Small intestine (tissue), 7 donors: ENCODE measurements around the gene BRIP1. TPM values are rescaled to one million over a fixed set of nuclear protein-coding genes. Genes with fewer than 3 reads are reported as not detected.
A peak's percentile ranks its signal among the peaks of the same experiment; 100 is the strongest.
"Not testable (repeated sequence)": the region's sequence is repeated elsewhere in the genome, so short reads cannot be mapped to it uniquely, and the experiment has no call there.

Experiments
- DNase-seq, 2 donors: peaks; one replicate each; pipeline versions ENCODE4 v3.0.0 to v3.0.0-alpha.2; 2013
- FAIRE-seq: peaks from 2 replicates; lab custom pipeline; 2012; peaks lifted over from hg19 to GRCh38; lab: Jason Lieb, UNC
- H3K27ac ChIP-seq, 3 donors: one replicate each; pipeline ENCODE4 v1.5.1; 2013; ENCODE audit warnings: low read length in 2 of 3, mild to moderate bottlenecking in 2 of 3, control low read depth in 1 of 3, inconsistent platforms in 1 of 3, low read depth in 1 of 3, moderate library complexity in 1 of 3
- H3K27me3 ChIP-seq, 3 donors: one replicate each; pipeline ENCODE4 v1.6.1; 2013; ENCODE audit warnings: low read length in 3 of 3, inconsistent platforms in 1 of 3; ENCODE audit not compliant: control insufficient read depth in 3 of 3, insufficient read depth in 3 of 3
- H3K36me3 ChIP-seq, 3 donors: one replicate each; pipeline ENCODE4 v1.6.1; 2013; ENCODE audit warnings: low read length in 3 of 3, inconsistent platforms in 1 of 3, low read depth in 1 of 3, mild to moderate bottlenecking in 1 of 3, moderate library complexity in 1 of 3; ENCODE audit not compliant: control insufficient read depth in 3 of 3, insufficient read depth in 2 of 3
- H3K4me1 ChIP-seq, 3 donors: one replicate each; pipeline ENCODE4 v1.6.1; 2013; ENCODE audit warnings: low read length in 2 of 3, inconsistent platforms in 1 of 3, low read depth in 1 of 3, mild to moderate bottlenecking in 1 of 3, moderate library complexity in 1 of 3; ENCODE audit not compliant: control insufficient read depth in 3 of 3, insufficient read depth in 2 of 3
- H3K4me3 ChIP-seq, 3 donors: one replicate each; pipeline ENCODE4 v1.5.1; 2013; ENCODE audit warnings: low read length in 3 of 3, control low read depth in 1 of 3, inconsistent platforms in 1 of 3, low read depth in 1 of 3, mild to moderate bottlenecking in 1 of 3, moderate library complexity in 1 of 3
- H3K9me3 ChIP-seq, 2 donors: one replicate each; pipeline ENCODE4 v1.6.1; 2013; ENCODE audit warnings: low read depth in 1 of 2, low read length in 1 of 2; ENCODE audit not compliant: control insufficient read depth in 2 of 2, insufficient read depth in 1 of 2
- WGBS, 3 donors: extraction: QIAGEN DNeasy Blood & Tissue Kit; methylation state at CpG; one replicate each; pipeline ENCODE4 v1.1.7; 2013; 5-methylcytosine and 5-hydroxymethylcytosine counted together
- polyA plus RNA-seq, 4 donors: library from polyadenylated mRNA; stranded (reverse) in 3 of 4; unstranded in 1 of 4; fragments of 200-250 nt in 3 of 4; fragments of 120-200 nt in 1 of 4; gene quantifications; one replicate each; pipeline versions ENCODE4 v1.2.1 to v1.2.3, GENCODE V29; 2013
- donor health status: healthy with polysubstance abuse.
- donor health status: control.
- donor health status: control.
- donor health status: Bipolar disorder and iron deficiency.
- donor health status: healthy.

BRIP1 gene
- polyA plus RNA-seq, 4 donors, result 0.27 to 6.4 (median 1.3) TPM

DNA sequence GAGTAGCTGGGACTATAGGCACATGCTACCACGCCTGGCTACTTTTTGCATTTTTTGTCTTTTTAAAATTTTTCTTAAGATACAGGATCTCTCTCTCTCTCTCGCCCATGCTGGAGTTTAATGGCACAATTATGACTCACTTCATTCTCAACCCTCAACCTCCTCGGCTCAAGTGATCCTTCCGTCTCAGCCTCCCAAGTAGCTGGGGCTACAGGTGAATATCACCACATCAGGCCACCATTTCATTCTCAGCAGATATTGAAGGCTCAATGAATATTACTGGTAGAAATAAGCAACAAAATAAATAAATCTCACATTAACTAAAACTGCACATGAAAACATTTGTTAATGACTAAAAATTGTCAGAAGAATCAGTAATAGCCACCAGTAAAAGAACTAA is 41.7 kb downstream of the BRIP1 start:
- DNase-seq (no peak), FAIRE-seq (no peak)
- H3K4me1 ChIP-seq, result no peaks in the 10 kb centered on the region
- peaks cover 0 to 8% (median 0%) of the 10 kb centered on the region in 3 donors for H3K36me3 ChIP-seq
- H3K27ac ChIP-seq, result no peak overlapping the region
- no peaks in the 10 kb centered on the region for H3K27me3 ChIP-seq
- H3K9me3 ChIP-seq, result peaks cover 0 to 12% of the 10 kb centered on the region in 2 donors
- WGBS, 3 donors, result 94 to 99% (median 96%) methylated on average over 4 of the region's 4 CpGs
- H3K4me3 ChIP-seq, result no peak overlapping the region

DNA sequence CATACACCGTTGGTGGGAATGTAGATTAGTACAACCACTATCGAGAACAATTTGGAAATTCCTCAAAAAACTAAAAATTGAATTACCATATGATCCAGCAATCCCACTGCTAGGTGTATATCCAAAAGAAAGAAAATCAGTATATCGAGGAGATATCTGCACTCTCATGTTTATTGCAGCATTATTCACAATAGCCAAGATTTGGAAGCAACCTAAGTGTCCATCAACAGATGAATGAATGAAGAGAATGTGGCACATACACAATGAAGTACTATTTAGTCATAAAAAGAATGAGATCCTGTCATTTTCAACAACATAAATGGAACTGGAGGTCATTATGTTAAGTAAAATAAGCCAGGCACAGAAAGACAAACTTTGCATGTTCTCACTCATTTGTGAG is 44.1 kb downstream of the BRIP1 start:
- not testable (repeated sequence) for FAIRE-seq, DNase-seq, H3K27ac ChIP-seq, H3K27me3 ChIP-seq, H3K4me1 ChIP-seq, H3K4me3 ChIP-seq, H3K36me3 ChIP-seq
- WGBS, 3 donors, result 95 to 99% (median 96%) methylated on average over 3 of the region's 3 CpGs
- peaks cover 0 to 12% of the 10 kb centered on the region in 2 donors for H3K9me3 ChIP-seq

DNA sequence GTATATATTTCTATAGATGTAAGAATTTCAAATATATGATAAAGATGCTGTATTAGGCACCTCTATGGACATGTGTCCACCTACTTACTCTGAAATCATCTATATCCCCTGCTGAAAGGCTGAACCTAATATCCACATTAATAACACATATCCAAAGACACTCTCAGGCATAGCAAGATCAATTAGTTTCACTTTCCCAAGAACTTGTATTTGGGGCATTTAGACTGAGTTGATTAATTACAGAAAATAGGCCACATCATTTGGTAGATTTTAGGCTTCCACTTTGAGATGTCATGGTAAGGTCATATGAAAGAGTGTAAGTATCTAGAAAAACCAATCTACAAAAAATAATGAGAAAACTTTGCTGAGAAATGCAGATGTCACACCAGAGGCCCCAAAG is 45.1 kb downstream of the BRIP1 start:
- Histone ChIP-seq H3K27ac (no peak overlapping the region), H3K27me3 (no peaks in the 10 kb centered on the region), H3K36me3 (peaks cover 0 to 8% (median 0%) of the 10 kb centered on the region in 3 donors), H3K4me3 (no peak overlapping the region), H3K9me3 (peaks cover 0 to 12% of the 10 kb centered on the region in 2 donors), H3K4me1 (no peaks in the 10 kb centered on the region)
- DNase-seq (no peak), FAIRE-seq (no peak)

DNA sequence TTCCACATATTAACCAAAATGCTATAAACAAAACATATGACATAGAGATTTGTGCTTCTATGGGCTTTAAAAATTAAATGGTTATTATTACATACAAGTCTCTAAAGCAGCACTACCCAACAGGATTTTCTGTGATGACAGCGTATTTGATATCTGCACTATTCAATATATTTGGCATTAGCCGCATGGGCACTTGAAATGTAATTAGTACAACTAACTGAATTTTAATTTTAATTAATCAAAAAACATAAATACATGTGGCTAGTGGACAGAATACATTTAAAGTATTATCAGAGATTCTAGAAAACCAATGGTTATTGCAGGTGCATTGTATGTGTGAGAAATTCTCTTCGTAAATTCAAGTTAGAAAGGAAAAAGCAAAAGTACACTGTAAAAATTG is 45.9 kb downstream of the BRIP1 start:
- WGBS, 3 donors, result 98 to 99% (median 98%) methylated on average over 3 of the region's 3 CpGs
- peaks cover 0 to 12% of the 10 kb centered on the region in 2 donors for H3K9me3 ChIP-seq
- H3K4me3 ChIP-seq, result no peak overlapping the region
- FAIRE-seq (no peak), DNase-seq (no peak)
- peaks cover 0 to 8% (median 0%) of the 10 kb centered on the region in 3 donors for H3K36me3 ChIP-seq
- H3K27me3 ChIP-seq, result no peaks in the 10 kb centered on the region
- no peak overlapping the region for H3K27ac ChIP-seq
- no peaks in the 10 kb centered on the region for H3K4me1 ChIP-seq

DNA sequence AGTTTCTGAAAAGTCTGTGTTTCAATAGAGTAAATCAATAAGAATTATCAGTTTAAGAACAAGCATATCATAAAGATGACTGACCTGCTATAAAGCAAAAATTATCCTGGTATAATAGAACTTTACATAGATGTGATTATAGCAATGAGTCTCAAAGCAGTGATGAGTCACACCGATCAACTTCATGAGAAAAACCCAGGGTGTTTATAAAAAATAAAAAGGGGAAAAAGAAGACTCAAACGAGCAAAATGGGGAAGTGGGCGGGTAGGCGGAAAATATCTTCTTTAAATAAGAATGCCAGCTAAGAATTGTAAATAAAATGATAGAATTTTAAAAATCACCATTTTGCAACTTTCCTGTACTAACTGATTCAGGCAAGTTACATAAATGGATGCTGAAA is 46.8 kb downstream of the BRIP1 start:
- H3K36me3 ChIP-seq, result peaks cover 0 to 6% (median 0%) of the 10 kb centered on the region in 3 donors
- DNase-seq (no peak), FAIRE-seq (no peak)
- WGBS, 3 donors, result 60 to 69% (median 63%) methylated on average over 4 of the region's 4 CpGs
- no peaks in the 10 kb centered on the region for H3K4me1 ChIP-seq
- H3K27me3 ChIP-seq, result no peaks in the 10 kb centered on the region
- no peak overlapping the region for H3K27ac ChIP-seq
- H3K4me3 ChIP-seq, result no peak overlapping the region
- H3K9me3 ChIP-seq, result peaks cover 0 to 10% of the 10 kb centered on the region in 2 donors

DNA sequence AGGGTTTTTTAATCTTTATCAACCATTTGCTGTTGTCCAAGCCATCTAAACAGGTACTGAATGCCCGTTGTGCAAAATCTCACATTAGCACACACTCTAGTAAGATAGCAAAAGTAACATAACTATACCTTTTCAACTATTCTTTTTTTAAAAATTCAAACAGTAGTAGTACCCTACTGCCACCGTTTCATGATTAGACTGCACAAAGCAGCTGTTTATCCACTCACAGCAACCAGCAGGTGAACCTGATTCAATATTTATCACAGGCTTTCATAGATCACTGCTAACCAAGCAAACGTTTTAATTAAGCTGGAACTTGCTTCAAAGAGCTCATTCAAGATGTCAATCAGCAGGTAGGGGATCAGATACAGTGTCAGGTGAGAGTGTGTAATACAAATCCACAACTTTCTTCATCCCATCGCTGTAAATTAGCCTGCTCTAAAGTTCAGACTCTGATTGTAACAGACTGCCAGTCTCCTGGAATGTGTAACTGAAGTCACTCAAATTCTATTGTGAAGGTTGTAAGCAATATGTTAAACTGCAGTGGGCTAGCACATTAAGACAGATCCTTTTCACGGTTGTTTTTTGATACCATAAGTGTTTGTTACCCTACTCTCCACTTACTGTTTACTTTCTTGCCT is 47.3 kb downstream of the BRIP1 start:
- WGBS, 3 donors, result 40 to 55% (median 40%) methylated on average over 5 of the region's 5 CpGs
- FAIRE-seq, result no peak
- Histone ChIP-seq H3K27ac (no peak overlapping the region), H3K27me3 (no peaks in the 10 kb centered on the region), H3K9me3 (peaks cover 0 to 5% of the 10 kb centered on the region in 2 donors), H3K36me3 (peaks cover 0 to 8% (median 0%) of the 10 kb centered on the region in 3 donors), H3K4me1 (no peaks in the 10 kb centered on the region), H3K4me3 (no peak overlapping the region)
- peak in 1 of 2 donors; percentile 40 for DNase-seq

DNA sequence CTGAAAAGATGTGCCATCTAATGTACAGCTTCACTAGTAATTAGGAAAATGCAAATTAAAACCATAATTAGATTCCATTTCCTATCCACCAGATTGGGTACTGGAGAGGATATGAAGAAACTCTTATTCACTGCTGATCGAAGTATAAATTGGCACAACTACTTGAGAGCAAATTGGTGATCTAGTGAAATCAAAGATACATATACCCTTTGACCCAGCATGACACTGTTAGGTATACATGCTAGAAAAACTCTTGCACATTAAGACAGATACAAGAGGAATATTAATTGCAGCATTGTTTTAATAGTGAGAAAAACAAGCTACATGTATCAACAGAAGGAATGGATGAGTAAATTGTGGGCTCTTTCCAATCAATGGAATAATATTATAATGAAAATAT is 48.8 kb downstream of the BRIP1 start:
- Histone ChIP-seq H3K4me1 (no peaks in the 10 kb centered on the region), H3K27me3 (no peaks in the 10 kb centered on the region), H3K9me3 (no peaks in the 10 kb centered on the region), H3K27ac (no peak overlapping the region), H3K36me3 (peaks cover 0 to 3% (median 0%) of the 10 kb centered on the region in 3 donors), H3K4me3 (no peak overlapping the region)
- FAIRE-seq, result no peak
- WGBS, 3 donors, result 87 to 92% (median 88%) methylated on average over 1 of the region's 1 CpG
- no peak for DNase-seq

DNA sequence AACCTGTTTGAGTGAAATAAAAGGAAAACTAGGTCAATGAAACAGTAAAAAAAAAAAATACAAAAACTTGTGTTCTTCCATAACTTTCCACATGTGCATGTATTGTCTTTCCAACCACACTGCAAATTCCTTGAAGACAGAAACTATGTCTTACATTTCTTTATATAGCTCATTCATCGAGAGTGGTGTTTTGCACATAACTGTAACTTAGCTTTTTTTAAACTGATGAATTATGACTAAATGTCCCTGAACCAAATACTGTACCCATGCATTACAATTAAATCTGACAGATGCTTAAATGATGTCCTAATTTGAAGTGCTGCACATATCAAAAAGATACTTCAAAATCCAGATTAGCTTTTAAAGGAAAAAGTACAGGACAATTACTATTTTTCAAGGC is 50.1 kb downstream of the BRIP1 start:
- H3K4me1 ChIP-seq, result no peaks in the 10 kb centered on the region
- no peak overlapping the region for H3K27ac ChIP-seq
- H3K27me3 ChIP-seq, result no peaks in the 10 kb centered on the region
- peaks cover 0 to 3% (median 0%) of the 10 kb centered on the region in 3 donors for H3K36me3 ChIP-seq
- no peaks in the 10 kb centered on the region for H3K9me3 ChIP-seq
- DNase-seq, result no peak
- FAIRE-seq, result no peak
- 86 to 90% (median 87%) methylated on average over 1 of the region's 1 CpG for WGBS, 3 donors
- H3K4me3 ChIP-seq, result no peak overlapping the region

DNA sequence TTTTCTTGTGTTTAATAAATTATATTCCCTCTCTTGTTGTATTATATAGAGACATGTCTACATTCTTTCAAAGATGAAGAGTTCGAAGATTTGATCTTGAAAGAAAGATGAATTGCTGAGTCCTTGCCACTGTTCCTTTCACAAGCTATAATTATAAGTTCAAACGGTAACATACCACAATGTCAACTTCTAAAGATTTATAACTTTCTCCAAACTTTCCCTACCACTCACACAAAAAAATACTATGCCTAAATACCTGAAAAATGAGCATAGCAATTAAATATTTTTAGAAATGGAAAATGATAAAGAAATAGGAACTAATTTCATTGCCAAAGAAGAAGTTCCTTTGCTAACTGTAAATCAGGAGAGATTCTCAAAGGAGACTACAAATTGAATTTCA is 50.6 kb downstream of the BRIP1 start:
- H3K4me3 ChIP-seq, result no peak overlapping the region
- no peak for FAIRE-seq

More for the DNA sequence above, 50.6 kb downstream of the BRIP1 start:
- H3K27me3 ChIP-seq, result no peaks in the 10 kb centered on the region
- H3K27ac ChIP-seq, result no peak overlapping the region
- DNase-seq, result no peak
- 80 to 87% (median 85%) methylated on average over 2 of the region's 2 CpGs for WGBS, 3 donors
- H3K4me1 ChIP-seq, result no peaks in the 10 kb centered on the region
- H3K36me3 ChIP-seq, result peaks cover 0 to 3% (median 0%) of the 10 kb centered on the region in 3 donors
- no peaks in the 10 kb centered on the region for H3K9me3 ChIP-seq
